DMS53 treated with DMSO at 0.1 percent for 48 hours (cell line): ENCODE data around the gene PTPRC.

Experiments used
- DNase-seq: peaks from one replicate; lab custom pipeline; 2025; ENCODE audit not compliant: unreplicated experiment; lab: John Stamatoyannopoulos, UW

PTPRC gene

GRCh38 chr1:198619375-198620140 lies 19.3 kb upstream of the PTPRC start:
- DNase-seq, result no peak

- no peak for DNase-seq
Observed at GRCh38 chr1:198620218-198620617, 18.6 kb upstream of the PTPRC start.

- no peak for DNase-seq
Observed at GRCh38 chr1:198620951-198621824, 17.7 kb upstream of the PTPRC start.

- DNase-seq, result no peak
Observed at GRCh38 chr1:198622001-198622400, 16.8 kb upstream of the PTPRC start.

- DNase-seq, result no peak
Observed at GRCh38 chr1:198623752-198624647, 14.8 kb upstream of the PTPRC start.

GRCh38 chr1:198624648-198624980 lies 14.2 kb upstream of the PTPRC start:
- DNase-seq, result no peak

- no peak for DNase-seq
Observed at GRCh38 chr1:198627436-198628066, 11.3 kb upstream of the PTPRC start.

- no peak for DNase-seq
Observed at GRCh38 chr1:198628067-198628455, 10.8 kb upstream of the PTPRC start.

GRCh38 chr1:198629610-198630009 lies 9.2 kb upstream of the PTPRC start:
- DNase-seq, result no peak

- DNase-seq, result no peak
Observed at GRCh38 chr1:198630863-198631262, 8.0 kb upstream of the PTPRC start.

- no peak for DNase-seq
Observed at GRCh38 chr1:198631292-198631691, 7.5 kb upstream of the PTPRC start.

- DNase-seq, result no peak
Observed at GRCh38 chr1:198632007-198632406, 6.8 kb upstream of the PTPRC start.

GRCh38 chr1:198633675-198634121 lies 5.1 kb upstream of the PTPRC start:
- DNase-seq, result no peak

- no peak for DNase-seq
Observed at GRCh38 chr1:198635964-198636363, 2.9 kb upstream of the PTPRC start.

GRCh38 chr1:198636391-198636790 lies 2.4 kb upstream of the PTPRC start:
- no peak for DNase-seq

GRCh38 chr1:198637157-198637556 lies 1.7 kb upstream of the PTPRC start:
- DNase-seq, result no peak

GRCh38 chr1:198637916-198638437 lies 863 bp upstream of the PTPRC start:
- DNase-seq, result no peak

- DNase-seq, result no peak
Observed at GRCh38 chr1:198638441-198638840, 399 bp upstream of the PTPRC start.

- no peak for DNase-seq
Observed at GRCh38 chr1:198639671-198640143, 867 bp downstream of the PTPRC start.

GRCh38 chr1:198640174-198640573 lies 1.3 kb downstream of the PTPRC start:
- DNase-seq, result no peak
